ENCODE results near the gene HAVCR2. TPM values are rescaled to one million over a fixed set of nuclear protein-coding genes. Genes with fewer than 3 reads are reported as not detected.

Gene HAVCR2
- total and polyA plus RNA-seq, 10 of the 15 experiments (the other 5 are each of a cell fraction or from before 2014, with no cell fraction given), result 5.2 to 7.5 (median 6.9) TPM

DNA sequence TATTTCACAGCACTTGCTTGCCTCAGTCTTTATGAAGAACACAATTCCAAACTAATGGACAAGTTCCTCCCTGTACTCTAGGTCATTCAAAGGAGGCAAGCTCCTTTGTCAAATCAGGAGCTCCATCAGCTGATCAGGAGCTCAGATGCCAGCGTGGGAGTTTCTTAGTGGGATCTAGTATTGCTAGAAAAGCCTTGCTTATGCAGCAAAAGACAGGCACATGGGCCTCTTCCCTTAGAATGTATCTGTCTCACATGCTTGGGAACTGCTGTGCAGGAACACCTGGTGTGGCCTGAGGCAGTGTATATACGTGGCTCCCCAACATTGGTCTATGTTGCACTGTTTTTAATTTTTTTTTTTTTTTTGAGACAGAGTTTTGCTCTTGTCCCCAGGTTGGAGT lies 28.6 kb downstream of the HAVCR2 start:
- FAIRE-seq, result no peak
- TF ChIP-seq HDGF (IDR thresholded peaks at IDR 0.05), result no peak
- no peak for TF ChIP-seq POLR2AphosphoS5 (IDR thresholded peaks at IDR 0.05; ENCODE audit: low read length)
- no peak for TF ChIP-seq JUND (IDR thresholded peaks at IDR 0.05; ENCODE audit: low read depth, low read length)
- no peak for TF ChIP-seq ETV6 (conservative IDR thresholded peaks at IDR 0.05 in 1 of 2, IDR thresholded peaks at IDR 0.05 in 1 of 2; ENCODE audit: borderline replicate concordance in 1 of 2, low read depth in 1 of 2)
- TF ChIP-seq, protein P1, sequence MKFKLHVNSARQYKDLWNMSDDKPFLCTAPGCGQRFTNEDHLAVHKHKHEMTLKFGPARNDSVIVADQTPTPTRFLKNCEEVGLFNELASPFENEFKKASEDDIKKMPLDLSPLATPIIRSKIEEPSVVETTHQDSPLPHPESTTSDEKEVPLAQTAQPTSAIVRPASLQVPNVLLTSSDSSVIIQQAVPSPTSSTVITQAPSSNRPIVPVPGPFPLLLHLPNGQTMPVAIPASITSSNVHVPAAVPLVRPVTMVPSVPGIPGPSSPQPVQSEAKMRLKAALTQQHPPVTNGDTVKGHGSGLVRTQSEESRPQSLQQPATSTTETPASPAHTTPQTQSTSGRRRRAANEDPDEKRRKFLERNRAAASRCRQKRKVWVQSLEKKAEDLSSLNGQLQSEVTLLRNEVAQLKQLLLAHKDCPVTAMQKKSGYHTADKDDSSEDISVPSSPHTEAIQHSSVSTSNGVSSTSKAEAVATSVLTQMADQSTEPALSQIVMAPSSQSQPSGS (IDR thresholded peaks at IDR 0.05; ENCODE audit: low read length), result no peak
- no peak for TF ChIP-seq RAD21 (IDR thresholded peaks at IDR 0.05; ENCODE audit: insufficient read depth, low read depth, low read length)
- TF ChIP-seq RAD51 (IDR thresholded peaks at IDR 0.05), result no peak
- TF ChIP-seq FOXM1 (IDR thresholded peaks at IDR 0.05; ENCODE audit: low read depth, low read length), result no peak
- TF ChIP-seq ZNF24 (IDR thresholded peaks at IDR 0.05), result no peak
- no peak for TF ChIP-seq SMAD1 (IDR thresholded peaks at IDR 0.05; ENCODE audit: low read depth, partially characterized antibody)
- Histone ChIP-seq H3K9me3 (replicated peaks; ENCODE audit: control insufficient read depth, insufficient read depth, low read length) (no peaks in the 10 kb centered on the region; the same call in 2 of the 3 replicates), H4K20me1 (ENCODE audit: control insufficient read depth, insufficient read depth) (no peaks in the 10 kb centered on the region), H3K36me3 (ENCODE audit: control insufficient read depth in 2 of 2, insufficient read depth in 2 of 2, low read length in 1 of 2) (no peaks in the 10 kb centered on the region), H3K79me2 (ENCODE audit: control insufficient read depth, insufficient read depth, low read length) (no peaks in the 10 kb centered on the region), H3K27ac (ENCODE audit: control insufficient read depth, insufficient read depth) (no peak overlapping the region), H3K4me3 (no peak overlapping the region), H3K4me1 (ENCODE audit: control insufficient read depth, insufficient read depth, low read length) (peaks cover 15% of the 10 kb centered on the region), H3K9ac (ENCODE audit: control insufficient read depth, insufficient read depth, low read length) (no peak overlapping the region), H3K4me2 (ENCODE audit: control insufficient read depth, insufficient read depth) (no peak overlapping the region), H2AFZ (ENCODE audit: control insufficient read depth, low read depth, low read length) (no peak overlapping the region), H3K27me3 (replicated peaks in 1 of 2; ENCODE audit: control insufficient read depth in 2 of 2, insufficient read depth in 2 of 2, low read length in 1 of 2) (no peaks in the 10 kb centered on the region)
- intact Hi-C loops (cut with micrococcal nuclease; ENCODE audit: unreplicated experiment) (no loop called here), in situ Hi-C loops (cut with MboI) (no loop called here)
- 20% methylated on average over 2 of the region's 2 CpGs for WGBS (ENCODE audit: insufficient coverage, insufficient replicate concordance, low lambda C conversion rate, missing lambda C conversion rate)
- BruUV-seq (replicated peaks), result no TSS peak
- CTCF ChIA-PET, result no interaction called here
- DNase-seq (ENCODE audit: low read depth, low spot score), result no peak
- no peak for ATAC-seq
- POLR2A ChIA-PET, result interaction anchor here (0.6 to 0.7 kb wide), 2 partner anchors 59 to 525 kb away, joined by 3 to 4 read pairs; no protein-coding TSS in a partner anchor
- RAD21 ChIA-PET (ENCODE audit: unreplicated experiment), result interaction anchor here (1.4 kb wide), 1 partner anchor 51 kb away, joined by 3 read pairs; no protein-coding TSS in a partner anchor
- SMC1A ChIA-PET (ENCODE audit: uncharacterized antibody, unreplicated experiment), result no interaction called here

All from GM12878 (cell line).